ENCODE measurements around the gene KPNA3. TPM values are rescaled to one million over a fixed set of nuclear protein-coding genes. Genes with fewer than 3 reads are reported as not detected.

KPNA3 gene
- total RNA-seq, 5 donors from 2014 or later (not counting 1 experiment from before 2014, with no cell fraction given) = 19.6 to 22.3 (median 21.4) TPM

Other genes starting within 250 kb of the KPNA3 start
- gene RCBTB1, start 207.1 kb downstream of the KPNA3 start, total RNA-seq = 10 to 100 TPM; 15.9 to 23.9 (median 18.9) TPM
- 1 to 10 TPM in 2 of 5 donors, under 1 TPM in 3; 0.12 to 1.9 (median 0.53) TPM for gene ARL11, start 164.2 kb downstream of the KPNA3 start, total RNA-seq
- gene EBPL, start 101.2 kb downstream of the KPNA3 start, total RNA-seq = 10 to 100 TPM; 15.7 to 32.3 (median 22.7) TPM
- 1 to 10 TPM; 1.6 to 4.7 (median 3.2) TPM for gene SPRYD7, start 143.7 kb upstream of the KPNA3 start, total RNA-seq
- gene TRIM13, start 204.4 kb upstream of the KPNA3 start, total RNA-seq = 10 to 100 TPM; 20.5 to 27.8 (median 23.4) TPM
- gene KCNRG, start 222.8 kb upstream of the KPNA3 start, total RNA-seq = 1 to 10 TPM in 2 of 5 donors, under 1 TPM in 3; 0.47 to 1.5 (median 0.75) TPM